CD14-positive monocyte (primary cell): ENCODE results near the gene TMEM250. TPM values are rescaled to one million over a fixed set of nuclear protein-coding genes. Genes with fewer than 3 reads are reported as not detected.
A peak's percentile ranks its signal among the peaks of the same experiment; 100 is the strongest.

Source experiments
- DNase-seq, 3 donors: peaks; one replicate each; pipeline ENCODE4 v3.0.0-alpha.2; 2011 to 2022
- H2AFZ ChIP-seq: 2 replicates; pipeline ENCODE4 v1.6.0; 2012; ENCODE audit warnings: mild to moderate bottlenecking, low read depth, low read length, inconsistent platforms; ENCODE audit not compliant: insufficient read depth, poor library complexity, severe bottlenecking
- H3K27ac ChIP-seq, 2 donors: 1 replicate in 1 of 2; 2 replicates in 1 of 2; pipeline ENCODE4 v1.5.1; 2012 to 2013; ENCODE audit warnings: low read length in 2 of 2, control low read depth in 1 of 2, inconsistent platforms in 1 of 2, low read depth in 1 of 2, mild to moderate bottlenecking in 1 of 2
- H3K27me3 ChIP-seq, 2 donors: one replicate each; pipeline versions ENCODE4 v1.6.0 to v1.6.1; 2011 to 2013; ENCODE audit warnings: low read length in 2 of 2; ENCODE audit not compliant: control insufficient read depth in 2 of 2, insufficient read depth in 2 of 2
- H3K36me3 ChIP-seq, 2 donors: replicated peaks in 1 of 2; 1 replicate in 1 of 2; 2 replicates in 1 of 2; pipeline versions ENCODE4 v1.5.1 to v1.6.1; 2012 to 2013; ENCODE audit warnings: low read length in 2 of 2, control low read depth in 1 of 2, inconsistent platforms in 1 of 2, mild to moderate bottlenecking in 1 of 2; ENCODE audit not compliant: insufficient read depth in 2 of 2, control insufficient read depth in 1 of 2
- H3K4me1 ChIP-seq, 2 donors: 1 replicate in 1 of 2; 2 replicates in 1 of 2; pipeline versions ENCODE4 v1.5.1 to v1.6.1; 2012 to 2013; ENCODE audit warnings: low read length in 2 of 2, control low read depth in 1 of 2, inconsistent platforms in 1 of 2, mild to moderate bottlenecking in 1 of 2, moderate library complexity in 1 of 2; ENCODE audit not compliant: insufficient read depth in 2 of 2, control insufficient read depth in 1 of 2
- H3K4me2 ChIP-seq: replicated peaks from 2 replicates; pipeline ENCODE3; 2012; ENCODE audit warnings: low read length, moderate library complexity, mild to moderate bottlenecking; ENCODE audit not compliant: poor library complexity, severe bottlenecking; ENCODE audit errors: extremely low read depth
- H3K4me3 ChIP-seq, 3 experiments: fragments of 200-600 bp in 1 of 3; sonication (generic) in 1 of 3; replicated peaks in 1 of 3; 1 replicate in 2 of 3; 2 replicates in 1 of 3; pipeline ENCODE4 v1.5.1; 2011 to 2013; ENCODE audit warnings: low read length in 3 of 3, mild to moderate bottlenecking in 3 of 3, control low read depth in 2 of 3, low read depth in 2 of 3, inconsistent platforms in 1 of 3, moderate library complexity in 1 of 3
- H3K79me2 ChIP-seq: 2 replicates; pipeline ENCODE4 v1.6.0; 2012; ENCODE audit warnings: mild to moderate bottlenecking, control low read depth, inconsistent platforms, low read length, moderate library complexity; ENCODE audit not compliant: insufficient read depth
- H3K9ac ChIP-seq: 2 replicates; pipeline ENCODE4 v1.6.0; 2017; ENCODE audit warnings: low read length, mild to moderate bottlenecking; ENCODE audit not compliant: insufficient read depth, poor library complexity, severe bottlenecking
- H3K9me3 ChIP-seq, 2 donors: replicated peaks in 1 of 2; 1 replicate in 1 of 2; 2 replicates in 1 of 2; pipeline versions ENCODE4 v1.5.1 to v1.6.1; 2012 to 2013; ENCODE audit warnings: low read length in 2 of 2, control low read depth in 1 of 2; ENCODE audit not compliant: control insufficient read depth in 1 of 2, insufficient read depth in 1 of 2
- H4K20me1 ChIP-seq: 2 replicates; pipeline ENCODE4 v1.6.0; 2012; ENCODE audit warnings: mild to moderate bottlenecking, low read length, control low read depth, moderate library complexity; ENCODE audit not compliant: insufficient read depth
- H3K27ac Mint-ChIP-seq, 7 donors: one replicate each; pipeline ENCODE4 v1.8.0; 2020; ENCODE audit warnings: mild to moderate bottlenecking in 7 of 7, mixed read lengths in 7 of 7, moderate library complexity in 6 of 7, inconsistent platforms in 2 of 7
- H3K27me3 Mint-ChIP-seq, 3 donors: one replicate each; pipeline ENCODE4 v1.8.0; 2021 to 2022; ENCODE audit warnings: low read depth in 3 of 3, mild to moderate bottlenecking in 3 of 3, mixed read lengths in 3 of 3, moderate library complexity in 3 of 3, inconsistent platforms in 1 of 3
- H3K36me3 Mint-ChIP-seq, 2 donors: one replicate each; pipeline ENCODE4 v1.8.0; 2020; ENCODE audit warnings: mixed read lengths in 2 of 2, inconsistent platforms in 1 of 2, mild to moderate bottlenecking in 1 of 2
- H3K4me1 Mint-ChIP-seq: one replicate; pipeline ENCODE4 v1.8.0; 2020; ENCODE audit warnings: mild to moderate bottlenecking, mixed read lengths
- H3K4me3 Mint-ChIP-seq, 2 donors: one replicate each; pipeline ENCODE4 v1.8.0; 2020; ENCODE audit warnings: mild to moderate bottlenecking in 2 of 2, mixed read lengths in 2 of 2, moderate library complexity in 1 of 2
- H3K9me3 Mint-ChIP-seq, 7 donors: one replicate each; pipeline ENCODE4 v1.8.0; 2020 to 2022; ENCODE audit warnings: mixed read lengths in 7 of 7, mild to moderate bottlenecking in 6 of 7, moderate library complexity in 6 of 7, inconsistent platforms in 2 of 7
- WGBS: methylation state at CpG from one replicate; pipeline ENCODE4 v1.1.5; 2013; ENCODE audit warnings: missing lambda C conversion rate; ENCODE audit not compliant: insufficient coverage; 5-methylcytosine and 5-hydroxymethylcytosine counted together
- intact Hi-C, 2 donors: fragments of 100-400 bp; cut with micrococcal nuclease; formaldehyde crosslinking; loops; one replicate each; pipeline versions ENCODE4 v1.15.0 to v1.15.1; 2023
- polyA plus RNA-seq, 3 donors: library from polyadenylated mRNA; depleted of rRNA in 1 of 3; unstranded in 2 of 3; stranded (reverse) in 1 of 3; fragments of 300-500 nt in 2 of 3; fragments of >200 nt in 1 of 3; fragmentation: Illumina TruSeq in 2 of 3; gene quantifications; 1 replicate in 2 of 3; 2 replicates in 1 of 3; pipeline ENCODE4 v1.2.3, GENCODE V29; 2012 to 2021
- TF ChIP-seq, protein P1 (sequence below): fragments of 200-600 bp; IDR thresholded peaks from one replicate; pipeline ENCODE4 v1.8.0; 2022; ENCODE audit warnings: antibody characterized with exemption, mild to moderate bottlenecking

The TMEM250 gene
- polyA plus RNA-seq, 3 donors = 11.0 to 38.0 (median 30.9) TPM

- Histone ChIP-seq H3K9me3 (no peaks in the 10 kb centered on the region), H3K4me2 (no peak overlapping the region), H3K4me1 (no peaks in the 10 kb centered on the region), H3K27ac (no peak overlapping the region), H3K4me3 (no peak overlapping the region), H3K36me3 (no peaks in the 10 kb centered on the region), H4K20me1 (no peaks in the 10 kb centered on the region), H3K27me3 (peaks cover 0 to 4% of the 10 kb centered on the region in 2 donors), H2AFZ (no peak overlapping the region), H3K9ac (no peak overlapping the region), H3K79me2 (no peaks in the 10 kb centered on the region)
- no peaks in the 10 kb centered on the region for H3K9me3 Mint-ChIP-seq
- H3K27ac Mint-ChIP-seq = no peak overlapping the region
- TF ChIP-seq, protein P1, sequence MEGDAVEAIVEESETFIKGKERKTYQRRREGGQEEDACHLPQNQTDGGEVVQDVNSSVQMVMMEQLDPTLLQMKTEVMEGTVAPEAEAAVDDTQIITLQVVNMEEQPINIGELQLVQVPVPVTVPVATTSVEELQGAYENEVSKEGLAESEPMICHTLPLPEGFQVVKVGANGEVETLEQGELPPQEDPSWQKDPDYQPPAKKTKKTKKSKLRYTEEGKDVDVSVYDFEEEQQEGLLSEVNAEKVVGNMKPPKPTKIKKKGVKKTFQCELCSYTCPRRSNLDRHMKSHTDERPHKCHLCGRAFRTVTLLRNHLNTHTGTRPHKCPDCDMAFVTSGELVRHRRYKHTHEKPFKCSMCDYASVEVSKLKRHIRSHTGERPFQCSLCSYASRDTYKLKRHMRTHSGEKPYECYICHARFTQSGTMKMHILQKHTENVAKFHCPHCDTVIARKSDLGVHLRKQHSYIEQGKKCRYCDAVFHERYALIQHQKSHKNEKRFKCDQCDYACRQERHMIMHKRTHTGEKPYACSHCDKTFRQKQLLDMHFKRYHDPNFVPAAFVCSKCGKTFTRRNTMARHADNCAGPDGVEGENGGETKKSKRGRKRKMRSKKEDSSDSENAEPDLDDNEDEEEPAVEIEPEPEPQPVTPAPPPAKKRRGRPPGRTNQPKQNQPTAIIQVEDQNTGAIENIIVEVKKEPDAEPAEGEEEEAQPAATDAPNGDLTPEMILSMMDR = peak; percentile 28
- 76% methylated on average over 9 of the region's 16 CpGs for WGBS
- DNase-seq = no peak
- intact Hi-C loops = no loop called here
- no peaks in the 10 kb centered on the region for H3K4me1 Mint-ChIP-seq
- no peak overlapping the region for H3K4me3 Mint-ChIP-seq
- peaks cover 7 to 20% (median 8%) of the 10 kb centered on the region in 3 donors for H3K27me3 Mint-ChIP-seq
- H3K36me3 Mint-ChIP-seq = no peaks in the 10 kb centered on the region
Measured at GRCh38 chr9:136143215-136144001, 24.7 kb upstream of the TMEM250 start.

DNA sequence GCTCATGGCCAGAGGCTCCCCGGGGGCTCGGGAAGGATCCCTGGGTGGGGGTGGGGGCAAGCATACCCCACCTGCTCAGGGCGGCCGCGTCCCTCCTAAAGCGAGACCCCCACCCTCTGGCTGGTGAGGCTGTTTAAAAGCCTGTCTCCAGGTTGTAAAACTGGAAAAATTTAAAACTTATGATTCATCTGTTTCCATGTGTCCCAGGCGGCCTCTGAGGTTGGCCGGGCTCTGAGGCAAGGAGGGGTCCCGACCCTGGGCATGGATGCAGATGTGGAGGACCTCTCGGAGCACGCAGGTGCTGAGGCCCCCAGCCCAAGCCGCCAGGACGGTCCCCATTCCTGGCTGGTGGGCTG lies 24.2 kb upstream of the TMEM250 start:
- 60% methylated on average over 9 of the region's 13 CpGs for WGBS
- no peak for DNase-seq
- no peak overlapping the region for H3K4me3 Mint-ChIP-seq

More for the DNA sequence above, 24.2 kb upstream of the TMEM250 start:
- Histone ChIP-seq H2AFZ (no peak overlapping the region), H3K27me3 (peaks cover 0 to 2% of the 10 kb centered on the region in 2 donors), H3K4me1 (no peaks in the 10 kb centered on the region), H3K9me3 (no peaks in the 10 kb centered on the region), H3K27ac (no peak overlapping the region), H3K79me2 (no peaks in the 10 kb centered on the region), H3K36me3 (no peaks in the 10 kb centered on the region), H3K9ac (no peak overlapping the region), H3K4me2 (no peak overlapping the region), H4K20me1 (no peaks in the 10 kb centered on the region), H3K4me3 (no peak overlapping the region)
- Mint-ChIP-seq H3K4me1 (no peaks in the 10 kb centered on the region), H3K9me3 (no peaks in the 10 kb centered on the region), H3K36me3 (no peaks in the 10 kb centered on the region), H3K27ac (no peak overlapping the region), H3K27me3 (peaks cover 8 to 18% (median 11%) of the 10 kb centered on the region in 3 donors)
- TF ChIP-seq, protein P1 = no peak
- intact Hi-C loops = no loop called here
